Measurements from ENCODE around the gene SLC22A16. TPM values are rescaled to one million over a fixed set of nuclear protein-coding genes. Genes with fewer than 3 reads are reported as not detected.
A peak's percentile ranks its signal among the peaks of the same experiment; 100 is the strongest.

The SLC22A16 gene
- total and polyA plus RNA-seq, 11 donors: 0.25 to 2.4 (median 1.3) TPM; not detected in 7

DNA sequence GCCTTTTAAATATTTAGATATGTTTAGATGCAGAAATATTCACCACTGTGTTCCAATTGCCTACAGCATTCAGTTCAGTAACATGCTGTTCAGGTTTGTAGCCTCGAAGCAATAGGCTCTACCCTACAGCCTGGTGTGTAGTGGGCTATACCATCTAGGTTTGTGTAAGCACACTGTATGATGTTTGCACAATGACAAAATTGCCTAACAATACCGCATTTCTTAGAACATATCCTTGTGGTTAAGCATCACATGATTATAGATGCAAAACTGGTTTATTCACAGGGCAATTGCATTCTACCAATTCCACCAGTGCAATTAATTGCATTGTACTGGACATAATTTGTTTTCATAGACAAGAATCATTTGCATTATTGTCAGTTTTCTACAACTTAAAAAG is 7.9 kb upstream of the SLC22A16 start:
- H3K4me1 ChIP-seq: peaks cover 0 to 18% (median 0%) of the 10 kb centered on the region in 12 donors
- DNase-seq (no peak), ATAC-seq (no peak)
- H3K4me3 ChIP-seq: no peak overlapping the region
- TF ChIP-seq POLR2A (IDR thresholded peaks at IDR 0.05): no peak
- TF ChIP-seq, protein P1, sequence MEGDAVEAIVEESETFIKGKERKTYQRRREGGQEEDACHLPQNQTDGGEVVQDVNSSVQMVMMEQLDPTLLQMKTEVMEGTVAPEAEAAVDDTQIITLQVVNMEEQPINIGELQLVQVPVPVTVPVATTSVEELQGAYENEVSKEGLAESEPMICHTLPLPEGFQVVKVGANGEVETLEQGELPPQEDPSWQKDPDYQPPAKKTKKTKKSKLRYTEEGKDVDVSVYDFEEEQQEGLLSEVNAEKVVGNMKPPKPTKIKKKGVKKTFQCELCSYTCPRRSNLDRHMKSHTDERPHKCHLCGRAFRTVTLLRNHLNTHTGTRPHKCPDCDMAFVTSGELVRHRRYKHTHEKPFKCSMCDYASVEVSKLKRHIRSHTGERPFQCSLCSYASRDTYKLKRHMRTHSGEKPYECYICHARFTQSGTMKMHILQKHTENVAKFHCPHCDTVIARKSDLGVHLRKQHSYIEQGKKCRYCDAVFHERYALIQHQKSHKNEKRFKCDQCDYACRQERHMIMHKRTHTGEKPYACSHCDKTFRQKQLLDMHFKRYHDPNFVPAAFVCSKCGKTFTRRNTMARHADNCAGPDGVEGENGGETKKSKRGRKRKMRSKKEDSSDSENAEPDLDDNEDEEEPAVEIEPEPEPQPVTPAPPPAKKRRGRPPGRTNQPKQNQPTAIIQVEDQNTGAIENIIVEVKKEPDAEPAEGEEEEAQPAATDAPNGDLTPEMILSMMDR (IDR thresholded peaks at IDR 0.05): no peak
- intact Hi-C loops (cut with DNase I): no loop called here
- H3K36me3 ChIP-seq: no peaks in the 10 kb centered on the region
- H3K9me3 ChIP-seq: peaks cover 0 to 11% (median 0%) of the 10 kb centered on the region in 12 donors
- 86 to 92% (median 88%) methylated on average over 2 of the region's 2 CpGs for WGBS, 4 donors
- no peak overlapping the region for H3K27ac ChIP-seq
- no peaks in the 10 kb centered on the region for H3K27me3 ChIP-seq

- no peak for ATAC-seq
- WGBS, 4 donors: 87 to 93% (median 89%) methylated on average over 7 of the region's 7 CpGs
- Histone ChIP-seq H3K4me1 (peaks cover 0 to 18% (median 0%) of the 10 kb centered on the region in 12 donors), H3K27ac (no peak overlapping the region), H3K36me3 (no peaks in the 10 kb centered on the region), H3K9me3 (peaks cover 0 to 11% (median 0%) of the 10 kb centered on the region in 12 donors), H3K4me3 (no peak overlapping the region), H3K27me3 (peaks cover 0 to 2% (median 0%) of the 10 kb centered on the region in 9 donors)
- intact Hi-C loops (cut with DNase I): no loop called here
- no peak for TF ChIP-seq POLR2A (IDR thresholded peaks at IDR 0.05)
- TF ChIP-seq, protein P1 (IDR thresholded peaks at IDR 0.05): no peak
- no peak for DNase-seq
These were observed 6.5 kb upstream of the SLC22A16 start for GRCh38 chr6:110482774-110483400.

- Histone ChIP-seq H3K36me3 (no peaks in the 10 kb centered on the region), H3K27me3 (peaks cover 0 to 17% (median 3%) of the 10 kb centered on the region in 9 donors), H3K4me1 (peaks cover 0 to 18% (median 0%) of the 10 kb centered on the region in 12 donors), H3K4me3 (no peak overlapping the region), H3K27ac (no peak overlapping the region), H3K9me3 (peaks cover 0 to 11% (median 0%) of the 10 kb centered on the region in 12 donors)
- DNase-seq (no peak), ATAC-seq (no peak)
- TF ChIP-seq, protein P1 (IDR thresholded peaks at IDR 0.05): no peak
- no peak for TF ChIP-seq POLR2A (IDR thresholded peaks at IDR 0.05)
- intact Hi-C loops (cut with DNase I): no loop called here
These were observed 4.7 kb upstream of the SLC22A16 start for GRCh38 chr6:110481081-110481480.

GRCh38 chr6:110475066-110475653 is 1.3 kb downstream of the SLC22A16 start:
- H3K4me3 ChIP-seq: peak overlapping the region in 2 of 12 donors; percentile 48 to 63
- TF ChIP-seq, protein P1 (IDR thresholded peaks at IDR 0.05): no peak
- no peak for TF ChIP-seq POLR2A (IDR thresholded peaks at IDR 0.05)
- no peaks in the 10 kb centered on the region for H3K9me3 ChIP-seq

More at GRCh38 chr6:110475066-110475653, 1.3 kb downstream of the SLC22A16 start:
- peak; percentile 36 to 82 (median 54) for ATAC-seq
- Histone ChIP-seq H3K27me3 (peaks cover 0 to 44% (median 14%) of the 10 kb centered on the region in 9 donors), H3K36me3 (no peaks in the 10 kb centered on the region), H3K4me1 (peaks cover 0 to 8% (median 0%) of the 10 kb centered on the region in 12 donors), H3K27ac (peak overlapping the region in 1 of 12 donors; percentile 85)
- intact Hi-C loops (cut with DNase I): no loop called here
- DNase-seq: peak in 1 of 5 donors; percentile 29
- 49 to 57% (median 53%) methylated on average over 10 of the region's 10 CpGs for WGBS, 4 donors

All from heart left ventricle (tissue), 16 donors.